DND-41 (cell line): ENCODE data around the gene TMOD2.

Experiments used
- ATAC-seq: fragments of 200-7000 bp; cut with Tn5 transposase; 3 replicates; pipeline ENCODE4 v1.9.1; 2021; ENCODE audit warnings: low read depth; ENCODE audit not compliant: insufficient read depth
- DNase-seq: peaks from one replicate; pipeline ENCODE4 v3.0.0-alpha.2; 2020
- H2AFZ ChIP-seq: 2 replicates; pipeline ENCODE4 v1.6.0; 2012; ENCODE audit warnings: low read depth, low read length
- H3K27ac ChIP-seq: 2 replicates; pipeline ENCODE4 v1.5.1; 2012; ENCODE audit warnings: low read length, inconsistent platforms
- H3K27me3 ChIP-seq: fragments of 200-600 bp; sonication (generic); 2 replicates; pipeline ENCODE4 v1.6.0; 2012; ENCODE audit warnings: low read length, mild to moderate bottlenecking, inconsistent platforms; ENCODE audit not compliant: insufficient read depth, poor library complexity
- H3K36me3 ChIP-seq: 2 replicates; pipeline ENCODE4 v1.5.1; 2012; ENCODE audit warnings: low read length, inconsistent platforms; ENCODE audit not compliant: insufficient read depth
- H3K4me1 ChIP-seq: 2 replicates; pipeline ENCODE4 v1.5.1; 2012; ENCODE audit warnings: mild to moderate bottlenecking, low read length; ENCODE audit not compliant: insufficient read depth
- H3K4me2 ChIP-seq: 2 replicates; pipeline ENCODE4 v1.6.0; 2012; ENCODE audit warnings: mild to moderate bottlenecking, moderate library complexity, low read length, inconsistent platforms; ENCODE audit not compliant: insufficient read depth
- H3K4me3 ChIP-seq, 2 experiments: fragments of 200-600 bp in 1 of 2; shearing (Covaris generic) in 1 of 2; 2 replicates each; pipeline ENCODE4 v1.5.1; 2012 to 2016; ENCODE audit warnings: inconsistent platforms in 2 of 2, low read length in 2 of 2, mild to moderate bottlenecking in 2 of 2, low read depth in 1 of 2, moderate library complexity in 1 of 2
- H3K79me2 ChIP-seq: 2 replicates; pipeline ENCODE4 v1.6.0; 2012; ENCODE audit warnings: low read length, inconsistent platforms; ENCODE audit not compliant: insufficient read depth
- H3K9ac ChIP-seq: 2 replicates; pipeline ENCODE4 v1.6.0; 2012; ENCODE audit warnings: low read depth, mild to moderate bottlenecking, inconsistent platforms, low read length, moderate library complexity
- H3K9me3 ChIP-seq: 2 replicates; pipeline ENCODE4 v1.5.1; 2012; ENCODE audit warnings: low read length, moderate library complexity, mild to moderate bottlenecking, inconsistent platforms; ENCODE audit not compliant: insufficient read depth, severe bottlenecking
- H4K20me1 ChIP-seq: 2 replicates; pipeline ENCODE4 v1.6.0; 2012; ENCODE audit warnings: low read length; ENCODE audit not compliant: insufficient read depth
- CTCF ChIP-seq: IDR thresholded peaks from 2 replicates; pipeline ENCODE4 v1.5.1; 2012; ENCODE audit warnings: borderline replicate concordance, low read length, moderate library complexity, mild to moderate bottlenecking; ENCODE audit not compliant: poor library complexity, severe bottlenecking; ENCODE audit errors: extremely low read depth
- EZH2 ChIP-seq: IDR thresholded peaks from 3 replicates; pipeline ENCODE4 v1.6.1; 2012; ENCODE audit warnings: borderline replicate concordance, low read depth, mild to moderate bottlenecking, moderate library complexity, low read length, inconsistent platforms; ENCODE audit not compliant: severe bottlenecking

Gene TMOD2

GRCh38 chr15:51736069-51736468 is 15.3 kb upstream of the TMOD2 start:
- H2AFZ ChIP-seq = 0 out of 2 replicates have a peak overlapping the region, but pooled peaks have one; percentile 92
- H3K36me3 ChIP-seq = no peaks in the 10 kb centered on the region
- 0 out of 2 replicates have a peak, but pooled peaks cover 2% of the 10 kb centered on the region for H4K20me1 ChIP-seq
- peak overlapping the region; percentile 90 for H3K9ac ChIP-seq
- peak overlapping the region; percentile 49 to 70; a peak in 3 of 4 replicates for H3K4me3 ChIP-seq
- H3K4me1 ChIP-seq = peaks cover 71% of the 10 kb centered on the region
- peaks cover 56% of the 10 kb centered on the region for H3K79me2 ChIP-seq
- no peak for TF ChIP-seq EZH2
- no peak for TF ChIP-seq CTCF
- ATAC-seq = no peak
- H3K27ac ChIP-seq = peak overlapping the region; percentile 89
- H3K4me2 ChIP-seq = peak overlapping the region; percentile 89
- H3K9me3 ChIP-seq = no peaks in the 10 kb centered on the region
- H3K27me3 ChIP-seq = no peaks in the 10 kb centered on the region
- no peak for DNase-seq

- Histone ChIP-seq H3K36me3 (no peaks in the 10 kb centered on the region), H3K4me3 (peak overlapping the region; percentile 49 to 70), H3K27me3 (no peaks in the 10 kb centered on the region), H3K79me2 (peaks cover 53% of the 10 kb centered on the region), H3K9me3 (no peaks in the 10 kb centered on the region), H3K27ac (peak overlapping the region; percentile 89), H3K9ac (peak overlapping the region; percentile 90), H3K4me1 (peaks cover 62% of the 10 kb centered on the region), H2AFZ (peak overlapping the region; percentile 92), H3K4me2 (peak overlapping the region; percentile 89), H4K20me1 (0 out of 2 replicates have a peak, but pooled peaks cover 2% of the 10 kb centered on the region)
- TF ChIP-seq CTCF = no peak
- no peak for TF ChIP-seq EZH2
- DNase-seq = peak; percentile 58
- peak; percentile 53 for ATAC-seq
Measured at GRCh38 chr15:51736751-51737521, 14.5 kb upstream of the TMOD2 start.

- Histone ChIP-seq H4K20me1 (0 out of 2 replicates have a peak, but pooled peaks cover 2% of the 10 kb centered on the region), H3K4me2 (peak within 1 kb of the TSS; percentile 89), H3K79me2 (peaks cover 46% of the 10 kb centered on the region), H3K4me1 (peaks cover 54% of the 10 kb centered on the region), H3K4me3 (peak within 1 kb of the TSS; percentile 49 to 70), H3K9ac (peak within 1 kb of the TSS; percentile 90), H3K36me3 (no peaks in the 10 kb centered on the region), H3K27ac (peak within 1 kb of the TSS; percentile 89), H3K27me3 (no peaks in the 10 kb centered on the region), H3K9me3 (no peaks in the 10 kb centered on the region), H2AFZ (peak within 1 kb of the TSS; percentile 92)
- peak; percentile 66 for ATAC-seq
- peak; percentile 71 for DNase-seq
- no peak for TF ChIP-seq CTCF
- TF ChIP-seq EZH2 = no peak
Measured at GRCh38 chr15:51737522-51738305, 13.7 kb upstream of the TMOD2 start, which contains the start of gene LYSMD2. LYSMD2 (minus strand) TSS chr15:51737655; CDS start chr15:51737622, 33 bp downstream.
